C4-2B (cell line): ENCODE results near the gene RAB6D.
"Not testable (repeated sequence)": the region's sequence is repeated elsewhere in the genome, so short reads cannot be mapped to it uniquely, and the experiment has no call there.

Experiments
- CTCF ChIP-seq: fragments of 450-650 bp; conservative IDR thresholded peaks from 2 replicates; pipeline ENCODE4 v1.5.1; 2017; ENCODE audit warnings: mild to moderate bottlenecking
- ZFX ChIP-seq: fragments of 450-650 bp; IDR thresholded peaks from 2 replicates; pipeline ENCODE4 v1.6.1; 2017

- TF ChIP-seq CTCF, ZFX: not testable (repeated sequence)
Measured at GRCh38 chr2:131373111-131373510, 9.1 kb upstream of the RAB6D start.
